Suppressor macrophage treated with lipopolysaccharide for 1 hour (primary cell): ENCODE results near the gene NCKAP5L.
"Not testable (repeated sequence)": the region's sequence is repeated elsewhere in the genome, so short reads cannot be mapped to it uniquely, and the experiment has no call there.

ENCODE experiments used
- DNase-seq, 3 donors: peaks; one replicate each; pipeline ENCODE4 v3.0.0-alpha.2; 2020 to 2022

Gene NCKAP5L

GRCh38 chr12:49828133-49829091, at the start of gene NCKAP5L:
Gene NCKAP5L (minus strand): TSS chr12:49828413. CDS start chr12:49804044, 24,369 bp downstream.
- peak; percentile 96 to 98 (median 98) for DNase-seq

- no peak for DNase-seq
These were observed 48.9 kb upstream of the NCKAP5L start for GRCh38 chr12:49877066-49877465.

- no peak for DNase-seq
These were observed 47.9 kb upstream of the NCKAP5L start for GRCh38 chr12:49876070-49876469.

- no peak for DNase-seq
These were observed 47.0 kb upstream of the NCKAP5L start for GRCh38 chr12:49875115-49875720.

DNA sequence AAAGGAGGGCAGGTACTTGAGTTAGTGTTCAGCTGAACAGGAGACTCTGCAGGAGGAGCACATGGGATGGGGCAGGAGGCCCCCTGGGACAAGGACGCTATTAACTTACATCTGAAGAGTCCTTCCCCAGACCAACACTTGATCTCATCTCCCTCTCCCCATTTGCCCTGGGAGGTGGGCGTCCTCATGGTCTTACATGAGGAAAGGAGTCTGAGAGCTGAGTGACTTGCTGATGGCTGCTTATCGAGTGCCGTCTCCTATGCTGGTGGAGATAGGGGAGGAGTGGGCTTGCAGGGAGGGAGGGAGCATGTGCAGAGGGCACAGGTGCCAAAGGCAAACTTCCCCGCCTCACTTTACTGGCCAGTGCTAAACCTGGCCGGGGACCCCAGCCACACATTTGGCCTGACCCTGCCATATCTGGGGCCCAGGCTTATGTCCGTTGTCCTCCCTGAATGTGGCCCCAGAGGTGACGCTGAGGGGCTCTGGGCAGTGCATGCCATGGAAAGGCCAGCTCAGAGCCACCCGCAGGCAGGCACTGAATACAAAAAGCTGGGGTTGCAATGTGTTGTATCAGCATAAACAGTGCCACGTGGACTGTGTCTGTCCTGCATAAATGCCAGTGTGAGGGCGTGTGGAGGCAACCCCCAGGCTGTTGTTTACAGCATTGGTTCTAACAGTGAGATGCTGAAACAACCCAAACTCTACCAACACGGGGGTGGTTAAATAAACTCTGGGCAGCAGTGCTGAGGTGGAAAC, 46.1 kb upstream of the NCKAP5L start:
- no peak for DNase-seq

DNA sequence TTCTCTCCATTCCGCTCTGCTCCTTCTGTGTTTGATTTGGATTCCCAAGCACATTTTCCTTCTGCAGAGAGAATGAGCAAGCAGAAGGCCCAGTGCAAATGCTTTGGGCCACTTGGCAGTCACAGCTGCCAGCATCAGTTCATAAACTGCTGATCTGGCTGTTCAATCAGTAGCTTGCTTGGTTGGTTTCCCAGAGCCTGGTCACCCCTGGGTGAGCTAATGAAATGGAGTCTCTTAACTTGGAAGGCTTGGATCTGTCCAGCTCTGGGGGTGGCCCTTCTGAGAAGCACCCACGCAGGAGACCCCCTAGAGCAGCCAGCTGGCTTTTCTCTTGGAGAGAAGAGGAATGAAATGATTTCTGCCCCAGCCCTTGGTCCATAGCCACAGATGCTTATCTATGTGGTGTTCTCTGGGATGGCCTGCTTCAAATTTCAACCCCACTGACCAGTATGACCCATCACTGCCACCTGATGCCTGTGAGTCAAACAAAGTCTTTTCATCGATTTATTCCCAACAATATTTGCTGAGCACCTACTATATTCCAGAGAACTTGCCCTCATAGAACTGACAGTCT, 45.2 kb upstream of the NCKAP5L start:
- no peak for DNase-seq

DNA sequence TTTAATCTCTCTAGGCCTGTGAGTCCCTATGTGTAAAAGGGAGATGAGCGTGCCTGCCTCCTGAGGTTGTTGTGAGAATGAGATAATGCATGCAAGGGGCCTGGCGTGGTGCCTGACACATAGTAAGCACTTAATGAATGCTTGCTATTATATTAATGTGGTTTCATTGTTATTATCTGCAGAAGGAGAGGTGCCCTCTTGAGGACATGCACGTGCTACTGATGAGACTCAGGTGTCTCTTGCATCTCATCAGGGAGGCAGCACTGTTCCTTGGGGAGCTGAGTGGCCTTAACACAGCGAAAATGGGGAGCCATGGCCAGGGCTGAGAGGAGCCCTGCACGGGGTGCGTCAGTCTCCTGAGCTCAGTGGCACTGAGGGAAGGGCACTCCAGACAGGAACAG, 44.6 kb upstream of the NCKAP5L start:
- DNase-seq = no peak

- no peak for DNase-seq
These were observed 44.2 kb upstream of the NCKAP5L start for GRCh38 chr12:49872381-49872780.

DNA sequence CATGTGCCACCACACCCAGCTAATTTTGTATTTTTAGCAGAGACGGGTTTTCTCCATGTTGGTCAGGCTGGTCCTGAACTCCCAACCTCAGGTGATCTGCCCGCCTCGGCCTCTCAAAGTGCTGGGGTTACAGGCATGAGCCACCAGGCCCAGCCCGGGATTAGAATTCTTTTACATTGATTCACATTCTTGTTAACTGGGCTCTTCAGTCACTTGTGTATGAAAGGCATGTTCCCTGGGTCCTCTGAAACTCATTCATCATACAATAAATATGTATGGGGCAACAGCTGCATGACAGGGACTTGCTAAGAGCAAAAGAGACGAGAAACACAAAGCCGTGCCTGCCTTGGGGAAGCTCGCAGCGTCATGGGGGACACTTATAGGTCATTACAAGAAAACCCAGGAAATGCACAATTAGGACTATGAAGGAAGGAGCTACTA, 43.6 kb upstream of the NCKAP5L start:
- not testable (repeated sequence) for DNase-seq

DNA sequence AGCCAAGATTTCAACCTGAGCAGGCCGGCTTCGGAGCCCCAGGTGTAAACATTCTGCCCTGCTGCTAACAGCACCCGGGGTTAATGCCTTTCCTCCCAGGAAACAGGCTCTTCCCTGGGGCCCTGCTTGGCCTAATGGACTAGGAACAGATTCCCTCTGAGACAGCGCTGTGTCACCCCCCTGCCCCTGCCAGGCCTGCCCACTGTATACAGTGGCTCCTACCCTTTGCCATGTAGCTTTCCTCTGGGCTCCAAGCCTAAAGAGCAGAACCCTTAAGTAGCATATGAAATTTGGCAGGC, 43.0 kb upstream of the NCKAP5L start:
- DNase-seq = no peak

- no peak for DNase-seq
These were observed 42.5 kb upstream of the NCKAP5L start for GRCh38 chr12:49870501-49871262.

- no peak for DNase-seq
These were observed 41.7 kb upstream of the NCKAP5L start for GRCh38 chr12:49869816-49870500.

- peak in 2 of 3 donors; percentile 30 to 57 for DNase-seq
These were observed 41.0 kb upstream of the NCKAP5L start for GRCh38 chr12:49868952-49869815.

DNA sequence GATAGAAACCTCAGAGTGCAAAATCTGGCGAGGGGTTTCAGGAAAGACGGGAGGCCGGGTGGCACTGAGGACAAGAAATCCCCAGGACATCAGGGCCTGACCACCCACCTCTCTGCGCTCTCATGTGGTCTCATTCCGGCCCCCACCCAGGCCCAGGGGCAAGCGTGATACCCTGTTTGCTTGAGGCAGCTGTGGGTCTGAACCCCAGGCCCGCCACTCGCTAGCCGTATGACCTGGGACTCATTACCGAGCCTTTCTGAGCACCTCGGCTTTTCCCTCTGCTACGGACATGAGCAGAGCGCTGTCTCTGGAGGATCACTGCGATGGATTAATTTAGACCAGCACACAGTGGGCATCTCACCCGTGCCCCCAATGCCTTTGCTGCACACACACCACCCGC, 40.2 kb upstream of the NCKAP5L start:
- DNase-seq = no peak

- DNase-seq = no peak
These were observed 39.5 kb upstream of the NCKAP5L start for GRCh38 chr12:49867570-49868341.

GRCh38 chr12:49866859-49867569, 38.8 kb upstream of the NCKAP5L start:
- DNase-seq = peak; percentile 69 to 80 (median 78)

- no peak for DNase-seq
These were observed 37.5 kb upstream of the NCKAP5L start for GRCh38 chr12:49865782-49866135.

DNA sequence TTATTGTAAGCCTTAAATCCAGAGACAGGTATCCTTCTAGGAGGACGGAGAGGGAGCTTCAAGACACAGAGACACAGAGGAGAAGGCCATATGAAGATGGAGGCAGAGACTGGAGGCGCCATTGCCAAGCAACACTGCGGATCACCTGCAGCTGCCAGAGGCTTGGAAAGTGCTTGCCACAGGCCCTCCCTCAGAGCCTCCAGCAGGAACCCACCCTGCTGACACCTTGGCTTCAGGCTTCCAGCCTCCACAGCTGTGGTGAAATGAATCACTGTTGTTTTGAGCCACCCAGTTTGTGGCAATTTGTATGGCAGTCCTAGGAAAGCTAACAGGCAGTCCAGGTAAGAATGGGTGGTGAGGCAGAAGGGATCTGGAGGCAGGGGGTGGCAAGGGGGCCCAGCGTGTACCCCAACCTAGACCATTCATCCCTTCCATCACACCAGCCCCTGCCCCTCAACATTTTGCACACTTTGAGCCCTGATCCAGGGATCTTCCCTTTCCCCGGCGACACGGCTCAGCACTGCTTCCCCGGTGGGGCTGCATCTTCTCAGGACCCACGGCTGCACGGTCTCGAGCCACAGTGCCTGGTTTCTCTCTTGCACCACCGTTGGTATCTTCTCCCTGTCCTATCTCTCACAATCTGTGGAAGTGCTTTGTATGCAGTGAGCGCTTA, 37.0 kb upstream of the NCKAP5L start:
- DNase-seq = no peak

GRCh38 chr12:49864798-49865090, 36.5 kb upstream of the NCKAP5L start:
- DNase-seq = no peak
